ENCODE measurements around the gene ORMDL3.

- TF ChIP-seq EZH2 (IDR thresholded peaks at IDR 0.05) (no peak), POLR2AphosphoS5 (IDR thresholded peaks at IDR 0.05; ENCODE audit: borderline replicate concordance, low read depth, low read length) (no peak)
Observed at GRCh38 chr17:39955726-39956225, 28.4 kb upstream of the ORMDL3 start.
